GM15510 (cell line): ENCODE measurements around the gene IL4I1.

Experiments used
- POLR2A ChIP-seq: IDR thresholded peaks from 3 replicates; pipeline ENCODE4 v1.6.1; 2011; ENCODE audit warnings: borderline replicate concordance; ENCODE audit not compliant: insufficient read length; ENCODE audit errors: extremely low read depth

Gene IL4I1

DNA sequence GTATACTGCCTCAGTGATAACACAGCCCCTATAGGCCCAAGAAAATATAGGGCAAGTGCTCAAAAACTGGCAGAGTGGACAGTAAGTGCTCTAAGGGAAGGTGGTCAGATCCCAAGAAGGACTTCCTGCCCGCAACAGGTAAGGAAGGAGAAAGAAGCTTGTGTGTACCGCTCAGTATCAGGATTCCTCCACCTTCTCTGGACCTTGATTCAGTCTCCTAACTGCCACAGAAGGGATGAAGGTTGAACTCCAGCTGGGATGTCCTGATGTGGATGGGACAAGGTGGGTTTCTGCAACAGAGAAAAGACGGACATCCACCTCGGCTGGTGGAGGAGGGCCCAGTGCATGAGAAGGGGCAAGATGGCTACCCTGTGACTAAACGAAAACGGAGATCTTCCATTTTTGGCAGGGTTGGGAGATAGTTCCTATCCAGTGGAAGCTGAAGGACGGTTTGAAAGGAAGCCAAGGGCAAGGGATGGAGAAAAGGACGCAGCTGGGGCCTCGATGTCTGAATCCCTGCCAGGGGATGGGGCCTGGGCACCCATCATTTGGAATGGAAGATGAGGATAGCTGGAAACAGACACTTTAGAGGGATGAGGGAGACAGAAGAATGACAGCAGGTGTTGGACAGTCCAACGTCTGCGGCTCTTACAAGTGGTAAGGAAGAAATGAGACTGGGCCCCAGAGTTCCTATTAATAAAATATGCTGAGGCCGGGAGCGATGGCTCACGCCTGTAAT is 31.0 kb upstream of the IL4I1 start:
- no peak for TF ChIP-seq POLR2A

DNA sequence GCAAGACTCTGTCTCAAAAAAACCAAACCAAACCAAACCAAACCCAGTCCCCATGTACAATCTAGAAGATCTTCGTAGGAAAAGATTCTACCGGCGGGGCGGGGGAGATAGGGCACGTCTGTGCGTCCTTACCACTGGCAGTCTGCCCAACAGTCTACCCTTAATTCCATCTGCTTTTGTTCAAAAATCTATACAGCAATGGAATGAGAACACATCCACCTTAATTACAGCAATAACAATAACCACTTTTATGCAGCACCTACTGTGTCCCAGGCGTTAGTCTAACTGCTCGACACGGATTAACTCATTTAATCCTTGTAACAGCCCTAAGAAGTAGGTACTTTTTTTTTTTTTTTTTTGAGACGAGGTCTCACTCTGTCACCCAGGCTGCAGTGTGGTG is 29.8 kb upstream of the IL4I1 start:
- TF ChIP-seq POLR2A, result no peak

- no peak for TF ChIP-seq POLR2A
Observed at GRCh38 chr19:49925486-49925885, 28.8 kb upstream of the IL4I1 start.

DNA sequence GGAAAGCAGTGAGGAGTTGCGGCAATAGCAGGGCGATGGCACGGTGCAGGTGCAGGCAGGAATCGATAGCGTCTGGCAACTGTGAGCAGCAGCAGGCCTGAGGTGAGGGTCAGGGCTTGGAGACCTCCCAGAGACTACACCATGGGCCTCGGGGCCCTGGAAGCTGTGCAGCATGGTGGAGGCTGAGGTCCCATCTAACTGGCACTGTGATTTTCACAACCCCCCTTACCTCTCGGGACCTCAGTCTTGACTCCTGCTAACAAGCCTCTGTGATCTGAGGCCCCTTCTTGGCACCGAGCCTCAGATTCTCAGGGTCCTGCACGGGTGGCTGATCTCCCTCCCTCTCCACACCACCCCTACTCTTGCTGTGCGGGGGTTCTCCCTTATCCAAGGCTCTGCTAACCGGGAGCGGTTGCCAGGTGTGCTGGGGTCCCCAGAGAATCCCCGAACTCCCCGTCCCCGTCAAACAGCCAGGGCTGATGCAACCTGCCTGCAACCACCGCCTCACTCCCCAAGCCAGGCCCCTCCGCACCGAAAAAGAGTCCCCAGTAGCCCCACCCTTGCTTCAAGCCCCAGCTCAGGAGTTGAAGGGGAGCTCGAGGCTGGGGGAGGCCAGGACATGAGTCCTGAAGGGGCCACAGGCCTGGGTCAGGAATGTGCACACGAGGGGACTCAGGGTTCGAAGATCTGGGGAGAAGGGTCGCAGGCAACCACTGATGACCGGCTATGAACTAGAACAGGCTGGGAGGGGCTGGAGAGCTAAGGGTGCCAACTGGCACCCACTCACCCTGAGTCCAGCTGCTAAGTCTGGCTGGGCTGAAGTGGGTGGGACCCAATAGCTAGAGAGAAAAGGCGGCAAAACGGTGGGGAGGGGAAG is 27.6 kb upstream of the IL4I1 start:
- no peak for TF ChIP-seq POLR2A

DNA sequence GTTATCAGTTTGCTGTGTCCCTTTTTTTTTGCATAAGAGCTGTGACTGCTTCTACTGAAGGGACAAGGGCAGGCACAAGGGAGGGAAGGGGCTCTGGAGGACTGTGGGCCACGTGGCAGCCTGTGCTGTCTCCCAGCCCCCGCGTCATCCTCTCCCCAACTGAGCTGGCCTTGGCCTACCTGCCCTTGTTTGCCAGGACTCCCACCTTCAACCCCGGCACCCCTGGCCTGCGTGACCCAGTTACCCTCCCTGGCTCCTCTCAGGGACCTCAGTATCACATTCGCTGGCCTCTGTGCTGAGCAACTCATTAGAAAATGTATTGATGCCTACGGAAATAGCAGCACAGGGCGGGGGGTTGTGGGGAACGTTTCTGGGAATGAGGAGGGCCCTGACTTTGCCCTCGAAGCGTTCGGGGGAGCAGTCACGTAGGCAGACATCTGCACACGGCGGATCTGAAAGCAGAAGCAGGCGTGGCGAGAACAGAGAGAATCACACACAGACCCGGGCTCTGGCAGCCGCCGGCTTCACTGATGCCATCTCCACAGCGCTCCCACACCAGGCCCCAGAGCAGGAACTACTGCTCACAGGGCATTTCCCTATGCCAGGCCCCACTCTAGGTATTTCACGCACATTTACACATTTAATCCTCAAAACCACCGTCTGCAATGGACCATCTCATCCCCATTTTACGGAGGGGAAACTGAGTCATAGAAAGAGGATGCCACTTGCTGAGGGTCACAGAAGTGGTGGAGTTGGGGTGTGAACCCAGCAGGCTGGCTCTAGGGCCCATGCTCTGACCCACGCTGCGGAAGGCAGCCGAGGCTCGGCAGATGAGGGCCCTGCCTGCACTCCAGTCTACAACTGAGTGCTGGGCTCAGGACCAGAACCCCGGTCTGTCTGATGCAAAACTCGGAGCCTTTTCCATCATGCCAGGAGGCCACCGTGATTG is 26.6 kb upstream of the IL4I1 start:
- no peak for TF ChIP-seq POLR2A

DNA sequence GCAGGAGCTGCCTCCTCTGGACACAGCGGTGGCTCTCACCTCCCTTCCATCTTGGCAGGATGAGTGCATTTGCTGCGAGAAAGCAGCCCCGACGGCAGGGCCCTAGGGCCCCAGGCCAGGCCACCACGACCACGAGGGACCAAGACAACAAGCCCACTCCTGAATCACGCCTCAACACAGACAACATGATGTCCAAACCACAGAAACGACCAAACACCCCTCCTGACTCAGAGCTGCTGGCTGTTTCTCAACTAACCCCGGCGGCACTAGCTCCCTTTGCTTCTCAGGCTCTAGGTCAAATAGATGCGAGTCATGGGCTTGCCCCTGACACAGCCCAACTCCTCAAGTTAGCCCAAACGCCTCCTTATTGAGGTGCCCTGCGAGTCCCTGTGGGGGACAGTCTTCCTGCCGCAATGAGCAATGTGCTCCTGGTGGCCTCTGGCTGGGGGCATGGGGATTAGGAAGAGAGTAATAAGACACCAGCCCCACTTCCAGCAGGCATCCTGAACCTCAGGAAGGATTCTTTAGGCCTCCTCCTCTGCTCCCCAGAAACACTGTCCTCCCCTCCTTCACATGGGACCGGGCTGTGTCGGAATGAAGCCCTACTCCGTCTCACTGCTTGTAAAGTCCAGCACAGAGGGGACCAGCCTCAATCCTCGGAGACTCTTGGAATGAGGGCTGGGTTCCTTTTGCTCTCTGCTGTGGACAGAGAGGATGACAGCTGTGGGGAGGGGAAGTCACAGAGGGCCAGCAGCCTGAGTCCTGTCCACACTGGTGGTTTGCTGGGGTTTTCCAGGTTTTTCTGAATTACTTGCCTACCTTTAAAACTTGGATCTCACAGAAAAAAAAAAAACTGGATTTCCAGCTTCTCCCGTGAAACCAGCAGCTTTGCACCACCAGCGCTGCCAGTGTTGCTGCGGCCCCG is 25.4 kb upstream of the IL4I1 start:
- TF ChIP-seq POLR2A, result no peak

DNA sequence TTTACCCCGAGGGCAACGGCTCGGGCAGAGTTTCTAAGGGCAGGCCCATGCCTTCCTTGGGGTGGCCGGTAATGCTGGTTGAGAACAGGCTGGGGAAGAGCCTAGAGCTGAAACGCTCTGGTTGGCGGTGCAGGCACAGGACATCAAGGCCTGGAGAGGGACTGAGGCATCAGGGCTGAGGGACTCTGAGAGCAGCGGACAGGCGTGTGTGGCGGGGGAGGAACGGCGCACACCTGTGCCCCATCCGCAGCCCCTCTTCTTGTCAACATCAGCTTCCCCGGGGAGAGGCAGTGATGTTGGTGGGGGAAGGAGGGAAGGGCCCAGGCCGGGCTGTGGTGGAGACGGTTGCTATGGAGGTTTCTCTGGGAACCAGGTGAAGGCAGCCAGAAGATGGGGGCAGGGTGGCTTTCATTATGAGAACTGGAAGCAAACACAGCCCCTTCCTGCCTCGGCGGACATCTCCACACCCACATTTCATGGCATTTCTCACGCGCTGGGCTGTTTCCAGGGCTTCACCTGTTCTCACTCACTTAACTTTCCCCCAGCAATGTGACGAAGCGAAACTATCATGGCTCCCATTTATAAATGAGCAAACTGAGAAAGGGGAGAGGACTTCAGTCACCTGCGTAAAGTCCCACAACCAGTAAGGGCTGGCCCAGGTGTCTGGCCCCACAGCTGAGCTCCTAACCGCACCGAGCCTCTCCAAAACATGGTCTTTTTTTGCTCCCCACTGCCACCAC is 24.1 kb upstream of the IL4I1 start:
- TF ChIP-seq POLR2A, result no peak

DNA sequence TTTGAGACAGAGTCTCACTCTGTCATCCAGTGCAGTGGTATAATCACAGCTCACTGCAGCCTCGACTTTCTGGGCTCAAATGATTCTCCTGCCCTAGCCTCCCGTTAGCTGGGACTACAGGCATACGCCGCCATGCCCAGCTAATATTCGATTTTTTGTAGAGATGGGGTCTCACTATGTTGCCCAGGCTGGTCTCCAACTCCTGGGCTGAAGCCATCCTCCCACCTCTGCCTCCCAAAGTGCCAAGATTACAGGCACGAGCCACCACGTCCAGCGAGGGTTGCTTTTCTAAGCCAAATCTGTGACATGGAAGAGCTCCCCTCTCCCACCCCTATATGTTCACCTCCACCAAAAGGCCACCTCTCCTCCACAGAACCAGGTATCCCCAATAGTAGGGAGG is 21.4 kb upstream of the IL4I1 start:
- TF ChIP-seq POLR2A, result no peak

- TF ChIP-seq POLR2A, result no peak
Observed at GRCh38 chr19:49916839-49917733, 20.4 kb upstream of the IL4I1 start.

DNA sequence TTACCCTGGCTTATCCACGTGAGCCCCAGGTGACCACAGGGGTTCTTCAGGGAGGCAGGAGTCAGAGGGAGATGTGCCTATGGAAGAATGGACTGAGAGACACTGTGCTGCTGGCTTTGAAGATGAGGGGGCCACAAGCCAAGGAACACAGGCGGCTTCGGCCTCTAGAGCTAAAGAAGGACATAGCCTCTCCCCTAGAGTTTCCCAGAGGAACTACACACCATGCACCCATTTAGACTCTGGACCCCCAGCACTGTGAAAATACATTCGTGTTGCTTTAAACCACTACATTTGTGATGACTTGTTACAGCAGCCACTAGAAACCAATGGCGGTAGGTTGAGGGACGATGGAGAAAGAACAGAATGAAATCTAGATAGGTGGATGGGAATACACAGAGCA is 18.6 kb upstream of the IL4I1 start:
- TF ChIP-seq POLR2A, result no peak

DNA sequence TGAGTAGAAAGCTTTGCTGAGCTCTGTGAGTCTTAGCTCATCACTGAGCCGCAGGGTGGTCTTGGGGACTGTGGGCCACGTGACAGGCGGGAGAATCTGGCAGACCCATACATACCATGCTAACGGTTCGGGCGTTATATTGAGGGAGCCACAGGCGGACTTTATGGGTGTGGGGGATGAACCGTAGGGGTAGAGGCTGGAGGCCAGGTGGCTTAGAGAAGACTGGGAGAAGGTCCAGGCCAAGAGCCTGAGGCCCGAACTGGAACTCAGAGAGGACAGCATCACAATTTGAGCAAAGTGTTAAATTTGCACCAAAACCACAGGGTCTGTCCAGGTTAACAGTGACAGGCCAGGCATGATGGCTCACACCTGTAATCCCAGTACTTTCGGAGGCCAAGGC is 17.0 kb upstream of the IL4I1 start:
- TF ChIP-seq POLR2A, result no peak

GRCh38 chr19:49912965-49913685 is 16.4 kb upstream of the IL4I1 start:
- TF ChIP-seq POLR2A, result no peak
